Activated CD4-positive, alpha-beta memory T cell treated with anti-CD3 and anti-CD28 coated beads, Interleukin-2, amount 10 ng/mL, durations not matched to agents 7 days and 5 days (primary cell): ENCODE results near the gene MAN1A1. TPM values are rescaled to one million over a fixed set of nuclear protein-coding genes. Genes with fewer than 3 reads are reported as not detected.

Experiments
- CTCF ChIA-PET: fragments of 350-600 bp; sonication (Branson Sonifier 250); formaldehyde crosslinking; loops from one replicate; lab custom pipeline; 2021; ENCODE audit warnings: antibody characterized with exemption, inconsistent platforms; lab: Charles Lee
- POLR2A ChIA-PET: fragments of 350-600 bp; sonication (Branson Sonifier 250); formaldehyde crosslinking; loops from one replicate; lab custom pipeline; 2021; ENCODE audit warnings: antibody characterized with exemption; lab: Charles Lee
- DNase-seq: peaks from one replicate; pipeline ENCODE4 v3.0.0-alpha.2; 2020
- H3K27ac Mint-ChIP-seq: one replicate; pipeline ENCODE4 v1.8.0; 2021; ENCODE audit warnings: mild to moderate bottlenecking, mixed read lengths
- H3K27me3 Mint-ChIP-seq: one replicate; pipeline ENCODE4 v1.8.0; 2021; ENCODE audit warnings: mixed read lengths
- H3K36me3 Mint-ChIP-seq: one replicate; pipeline ENCODE4 v1.8.0; 2021; ENCODE audit warnings: low read depth, mixed read lengths
- H3K4me1 Mint-ChIP-seq: one replicate; pipeline ENCODE4 v1.8.0; 2021; ENCODE audit warnings: mixed read lengths
- H3K4me3 Mint-ChIP-seq: one replicate; pipeline ENCODE4 v1.8.0; 2021; ENCODE audit warnings: mild to moderate bottlenecking, mixed read lengths
- H3K9me3 Mint-ChIP-seq: one replicate; pipeline ENCODE4 v1.8.0; 2021; ENCODE audit warnings: mixed read lengths
- total RNA-seq, 2 experiments: library from RNA; stranded (reverse); gene quantifications; one replicate each; pipeline ENCODE4 v1.2.3, GENCODE V29; 2021

The MAN1A1 gene
- total RNA-seq, 2 experiments from 2014 or later, result 21.6 to 22.0 TPM

GRCh38 chr6:119250036-119250435 lies 99.5 kb downstream of the MAN1A1 start:
- Mint-ChIP-seq H3K9me3 (no peaks in the 10 kb centered on the region), H3K36me3 (peaks cover 32% of the 10 kb centered on the region), H3K4me1 (no peaks in the 10 kb centered on the region), H3K27ac (no peak overlapping the region), H3K4me3 (no peak overlapping the region), H3K27me3 (no peaks in the 10 kb centered on the region)
- no peak for DNase-seq
- POLR2A ChIA-PET, result no interaction called here
- CTCF ChIA-PET, result no interaction called here

DNA sequence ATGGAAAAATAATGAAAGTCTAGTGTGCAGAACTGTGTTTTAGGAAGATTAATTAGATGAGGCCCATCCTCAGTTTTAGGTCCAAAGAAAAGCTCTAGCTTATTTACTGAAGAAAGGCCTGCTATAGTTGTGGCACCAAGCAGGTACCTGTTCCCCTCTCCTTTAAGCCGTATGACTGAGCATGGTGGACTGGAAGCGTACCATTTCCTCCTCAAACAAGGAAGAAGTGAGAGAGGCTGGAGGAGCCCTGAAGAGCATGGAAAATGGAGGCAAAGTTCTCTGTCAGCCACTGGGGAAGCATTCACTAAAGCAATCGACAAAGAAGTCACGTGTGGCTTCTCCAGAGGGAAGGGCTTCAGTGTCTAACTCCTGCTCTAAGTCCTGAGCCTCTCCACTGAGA lies 100.2 kb downstream of the MAN1A1 start:
- Mint-ChIP-seq H3K36me3 (peaks cover 34% of the 10 kb centered on the region), H3K4me3 (no peak overlapping the region), H3K9me3 (no peaks in the 10 kb centered on the region), H3K4me1 (no peaks in the 10 kb centered on the region), H3K27me3 (no peaks in the 10 kb centered on the region), H3K27ac (no peak overlapping the region)
- CTCF ChIA-PET, result no interaction called here
- POLR2A ChIA-PET, result no interaction called here
- DNase-seq, result no peak

DNA sequence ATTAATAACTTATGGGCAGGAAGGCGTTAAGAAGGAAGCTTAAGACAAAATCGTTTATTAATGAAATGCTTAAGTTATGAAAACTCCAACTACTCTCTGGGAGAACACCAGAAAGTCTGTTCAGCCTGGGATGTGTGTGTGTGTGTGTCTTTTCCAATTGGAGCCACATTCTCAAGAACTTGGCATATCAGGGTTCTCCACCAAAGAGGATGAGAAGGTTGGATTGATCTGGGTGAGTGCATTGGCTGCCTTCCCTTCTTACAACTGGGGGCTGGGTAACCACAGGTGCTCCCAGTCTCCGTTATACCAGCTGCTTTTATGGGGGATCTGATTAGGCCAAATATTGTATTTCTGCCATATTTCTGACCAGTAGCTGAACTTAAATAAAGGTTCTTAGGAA lies 102.1 kb downstream of the MAN1A1 start:
- H3K4me1 Mint-ChIP-seq, result no peaks in the 10 kb centered on the region
- DNase-seq, result no peak
- ChIA-PET POLR2A (no interaction called here), CTCF (no interaction called here)
- no peaks in the 10 kb centered on the region for H3K9me3 Mint-ChIP-seq
- H3K27ac Mint-ChIP-seq, result no peak overlapping the region
- no peaks in the 10 kb centered on the region for H3K27me3 Mint-ChIP-seq
- H3K36me3 Mint-ChIP-seq, result peaks cover 21% of the 10 kb centered on the region
- no peak overlapping the region for H3K4me3 Mint-ChIP-seq

DNA sequence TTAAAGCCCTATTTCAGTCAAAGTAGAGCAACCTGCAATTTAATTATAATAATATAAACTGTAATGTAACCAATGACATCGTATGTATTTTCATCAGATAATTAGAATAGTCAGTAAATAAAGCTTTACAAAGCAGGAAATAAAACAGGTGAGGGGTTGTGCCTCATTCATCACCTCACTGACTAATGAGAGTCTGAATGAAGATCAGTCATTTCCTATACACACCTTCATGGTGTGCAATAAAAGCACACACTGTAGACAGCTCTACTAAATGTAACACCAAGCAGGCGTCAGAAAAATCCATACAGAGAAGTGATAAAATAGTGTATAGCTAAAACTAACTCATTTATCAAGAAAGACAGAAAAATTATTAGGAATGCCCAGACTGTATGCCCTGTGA lies 105.9 kb downstream of the MAN1A1 start:
- Mint-ChIP-seq H3K4me3 (no peak overlapping the region), H3K4me1 (no peaks in the 10 kb centered on the region), H3K9me3 (no peaks in the 10 kb centered on the region), H3K27me3 (no peaks in the 10 kb centered on the region), H3K27ac (no peak overlapping the region), H3K36me3 (peaks cover 15% of the 10 kb centered on the region)
- no peak for DNase-seq
- CTCF ChIA-PET, result no interaction called here
- POLR2A ChIA-PET, result no interaction called here

DNA sequence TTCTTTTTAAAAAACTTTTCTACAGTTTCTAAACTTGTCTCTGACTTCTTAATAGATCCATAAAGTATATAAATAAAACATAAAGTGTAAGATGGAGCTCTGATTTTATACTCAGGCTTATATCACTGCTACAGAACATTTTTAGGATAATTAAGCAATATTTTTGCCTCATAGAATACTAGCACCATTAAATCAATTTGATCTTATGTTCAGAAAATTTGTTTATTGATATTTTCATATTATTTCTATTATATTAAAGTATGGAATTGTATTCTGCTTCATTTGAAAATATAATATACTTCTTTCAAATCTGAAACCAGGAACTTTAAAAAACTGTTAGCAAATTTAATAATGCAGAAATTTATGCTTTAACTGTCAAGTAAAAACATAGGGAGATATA lies 106.5 kb downstream of the MAN1A1 start:
- no peak for DNase-seq
- Mint-ChIP-seq H3K4me3 (no peak overlapping the region), H3K4me1 (no peaks in the 10 kb centered on the region), H3K9me3 (no peaks in the 10 kb centered on the region), H3K27me3 (no peaks in the 10 kb centered on the region), H3K27ac (no peak overlapping the region), H3K36me3 (peaks cover 15% of the 10 kb centered on the region)
- ChIA-PET CTCF (no interaction called here), POLR2A (no interaction called here)

DNA sequence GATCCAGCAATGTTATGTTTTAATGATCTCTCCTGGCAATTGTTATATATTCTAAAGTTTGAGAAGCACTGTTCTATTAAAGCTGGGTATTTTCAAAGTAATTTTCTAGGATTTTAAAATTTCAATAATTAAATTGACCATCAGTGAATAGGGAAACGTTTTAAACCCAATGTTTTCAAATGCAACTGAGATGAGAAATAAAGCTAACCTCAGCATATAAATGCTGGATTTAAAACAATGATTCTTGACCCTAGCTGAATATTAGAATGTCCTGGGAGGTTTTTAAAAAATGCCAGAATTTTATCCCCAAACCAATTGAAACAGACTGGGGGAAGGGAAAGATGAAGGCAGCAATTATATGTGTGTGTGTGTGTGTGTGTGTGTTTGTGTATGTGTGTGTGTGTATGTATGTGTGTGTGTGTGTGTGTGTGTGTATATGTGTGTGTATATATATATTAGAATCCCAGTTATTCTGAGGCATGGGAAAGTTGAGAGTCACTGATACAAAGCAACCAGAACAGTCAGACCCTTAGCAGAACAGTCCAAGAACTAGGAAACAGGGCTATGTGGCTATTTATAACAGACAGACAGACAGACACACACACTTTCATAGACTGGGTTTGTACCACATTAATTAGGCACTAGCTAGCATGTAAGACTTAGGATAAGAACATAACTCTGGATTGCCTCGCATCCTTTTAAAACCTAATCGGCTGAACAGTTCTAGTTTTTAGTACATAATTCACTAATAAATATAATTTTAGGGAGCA lies 107.8 kb downstream of the MAN1A1 start:
- ChIA-PET CTCF (interaction anchor here (0.6 kb wide), 1 partner anchor 90 kb away, joined by 4 read pairs; no protein-coding TSS in a partner anchor), POLR2A (interaction anchor here (0.8 kb wide), 1 partner anchor 30 kb away, joined by 4 read pairs; no protein-coding TSS in a partner anchor)
- H3K4me1 Mint-ChIP-seq, result no peaks in the 10 kb centered on the region
- H3K9me3 Mint-ChIP-seq, result no peaks in the 10 kb centered on the region
- H3K4me3 Mint-ChIP-seq, result no peak overlapping the region
- H3K27ac Mint-ChIP-seq, result no peak overlapping the region
- H3K27me3 Mint-ChIP-seq, result no peaks in the 10 kb centered on the region
- H3K36me3 Mint-ChIP-seq, result peaks cover 14% of the 10 kb centered on the region
- DNase-seq, result no peak

GRCh38 chr6:119241111-119241465 lies 108.5 kb downstream of the MAN1A1 start:
- Mint-ChIP-seq H3K27me3 (no peaks in the 10 kb centered on the region), H3K4me3 (no peak overlapping the region), H3K27ac (no peak overlapping the region), H3K9me3 (no peaks in the 10 kb centered on the region), H3K36me3 (peaks cover 8% of the 10 kb centered on the region), H3K4me1 (no peaks in the 10 kb centered on the region)
- ChIA-PET POLR2A (no interaction called here), CTCF (interaction anchor here (0.6 kb wide), 1 partner anchor 90 kb away, joined by 4 read pairs; no protein-coding TSS in a partner anchor)
- no peak for DNase-seq

GRCh38 chr6:119240257-119241110 lies 109.1 kb downstream of the MAN1A1 start:
- Mint-ChIP-seq H3K36me3 (peaks cover 9% of the 10 kb centered on the region), H3K9me3 (no peaks in the 10 kb centered on the region), H3K4me3 (no peak overlapping the region), H3K4me1 (no peaks in the 10 kb centered on the region), H3K27ac (no peak overlapping the region), H3K27me3 (no peaks in the 10 kb centered on the region)
- CTCF ChIA-PET, result no interaction called here
- POLR2A ChIA-PET, result no interaction called here
- DNase-seq, result no peak

GRCh38 chr6:119237177-119237715 lies 112.3 kb downstream of the MAN1A1 start:
- Mint-ChIP-seq H3K4me1 (peaks cover 7% of the 10 kb centered on the region), H3K36me3 (peaks cover 13% of the 10 kb centered on the region), H3K27me3 (no peaks in the 10 kb centered on the region), H3K27ac (no peak overlapping the region), H3K4me3 (no peak overlapping the region), H3K9me3 (no peaks in the 10 kb centered on the region)
- no peak for DNase-seq
- ChIA-PET POLR2A (no interaction called here), CTCF (no interaction called here)

- POLR2A ChIA-PET, result no interaction called here
- Mint-ChIP-seq H3K9me3 (no peaks in the 10 kb centered on the region), H3K4me3 (no peak overlapping the region), H3K27ac (no peak overlapping the region), H3K4me1 (peaks cover 7% of the 10 kb centered on the region), H3K36me3 (peaks cover 19% of the 10 kb centered on the region), H3K27me3 (no peaks in the 10 kb centered on the region)
- DNase-seq, result no peak
- CTCF ChIA-PET, result no interaction called here
Measured at GRCh38 chr6:119234941-119235340, 114.6 kb downstream of the MAN1A1 start.

- Mint-ChIP-seq H3K4me1 (peaks cover 7% of the 10 kb centered on the region), H3K9me3 (no peaks in the 10 kb centered on the region)
- CTCF ChIA-PET, result no interaction called here
Measured at GRCh38 chr6:119234457-119234856, 115.1 kb downstream of the MAN1A1 start.

DNA sequence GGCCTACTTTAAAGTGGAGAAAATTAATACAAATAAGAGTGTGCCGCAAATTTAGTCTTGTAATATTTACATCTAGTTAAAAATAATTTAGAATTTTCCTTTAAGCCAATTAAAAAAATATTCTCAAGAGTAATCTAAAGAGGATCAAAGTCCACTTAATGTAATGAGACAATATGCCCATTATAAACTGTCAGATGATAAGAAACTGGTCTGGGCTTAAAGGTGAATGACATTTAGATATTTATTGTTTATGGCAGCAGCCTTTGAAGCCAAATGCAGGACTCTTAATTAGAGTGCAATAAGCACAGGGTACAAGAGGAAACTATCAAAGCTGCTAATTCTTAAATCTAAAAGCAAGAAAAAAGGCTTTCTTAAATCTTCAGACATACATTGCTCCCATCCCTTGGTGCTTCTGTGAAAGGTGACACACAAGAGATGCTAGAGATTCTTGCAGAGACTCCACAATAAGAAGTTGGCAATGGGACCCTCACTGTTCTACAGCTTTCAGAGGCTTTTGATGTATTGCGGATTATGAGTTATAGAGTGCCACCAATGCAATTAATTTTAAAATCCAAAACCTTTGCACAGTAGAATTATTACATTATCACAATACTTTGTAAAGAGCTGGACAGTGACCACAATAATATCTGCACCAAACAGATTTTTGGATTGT lies 116.1 kb downstream of the MAN1A1 start:
- no peak overlapping the region for H3K4me3 Mint-ChIP-seq
- ChIA-PET CTCF (no interaction called here), POLR2A (no interaction called here)
- H3K27me3 Mint-ChIP-seq, result no peaks in the 10 kb centered on the region
- no peak overlapping the region for H3K27ac Mint-ChIP-seq
- peaks cover 19% of the 10 kb centered on the region for H3K36me3 Mint-ChIP-seq
- H3K4me1 Mint-ChIP-seq, result peaks cover 7% of the 10 kb centered on the region
- H3K9me3 Mint-ChIP-seq, result no peaks in the 10 kb centered on the region
- no peak for DNase-seq

More at GRCh38 chr6:119234457-119234856, 115.1 kb downstream of the MAN1A1 start:
- POLR2A ChIA-PET, result no interaction called here
- DNase-seq, result no peak
- peaks cover 19% of the 10 kb centered on the region for H3K36me3 Mint-ChIP-seq
- no peak overlapping the region for H3K27ac Mint-ChIP-seq
- H3K27me3 Mint-ChIP-seq, result no peaks in the 10 kb centered on the region
- no peak overlapping the region for H3K4me3 Mint-ChIP-seq

DNA sequence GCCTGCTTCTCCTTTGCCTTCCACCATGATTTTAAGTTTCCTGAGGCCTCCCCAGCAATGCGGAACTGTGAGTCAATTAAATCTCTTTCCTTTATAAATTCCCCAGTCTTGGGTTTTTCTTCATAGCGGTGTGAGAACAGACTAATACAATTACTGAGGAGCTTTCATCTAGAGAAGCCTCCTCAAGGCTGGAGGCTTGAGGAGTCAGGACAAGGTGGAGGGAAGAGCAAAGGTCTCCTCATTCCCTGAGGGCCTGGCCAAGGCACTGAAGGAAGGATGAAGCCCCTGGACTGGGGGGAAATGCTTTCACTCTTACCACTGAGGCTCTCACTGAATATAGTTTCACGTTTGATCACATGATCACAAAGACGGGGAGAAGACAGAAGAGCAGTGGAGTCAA lies 118.2 kb downstream of the MAN1A1 start:
- H3K4me1 Mint-ChIP-seq, result peaks cover 7% of the 10 kb centered on the region
- POLR2A ChIA-PET, result no interaction called here
- H3K27ac Mint-ChIP-seq, result no peak overlapping the region
- no peak for DNase-seq
- no peak overlapping the region for H3K4me3 Mint-ChIP-seq
- no peaks in the 10 kb centered on the region for H3K9me3 Mint-ChIP-seq
- no peaks in the 10 kb centered on the region for H3K27me3 Mint-ChIP-seq
- H3K36me3 Mint-ChIP-seq, result peaks cover 15% of the 10 kb centered on the region
- CTCF ChIA-PET, result no interaction called here
